Lower leg skin (tissue), 3 donors: ENCODE measurements around the gene SAMD4B.

ENCODE experiments used
- CTCF ChIP-seq, 3 donors: fragments of 450-650 bp; IDR thresholded peaks; one replicate each; pipeline ENCODE4 v1.5.1; 2016; ENCODE audit warnings: antibody characterized with exemption in 3 of 3, mild to moderate bottlenecking in 3 of 3, moderate library complexity in 2 of 3
- POLR2A ChIP-seq, 2 donors: fragments of 450-650 bp; IDR thresholded peaks; one replicate each; pipeline ENCODE4 v1.6.1; 2016 to 2017; ENCODE audit warnings: antibody characterized with exemption in 2 of 2, mild to moderate bottlenecking in 1 of 2, moderate library complexity in 1 of 2

- TF ChIP-seq CTCF (IDR thresholded peaks at IDR 0.05) (no peak), POLR2A (IDR thresholded peaks at IDR 0.05) (no peak)
Measured at GRCh38 chr19:39384839-39385568, 42.8 kb downstream of the SAMD4B start.
